Measurements from ENCODE around the gene SEMA4D.
"Not testable (repeated sequence)": the region's sequence is repeated elsewhere in the genome, so short reads cannot be mapped to it uniquely, and the experiment has no call there.

Gene SEMA4D

GRCh38 chr9:89382026-89382986, 115.6 kb downstream of the SEMA4D start:
- no peak for DNase-seq

GRCh38 chr9:89381308-89381609, 116.7 kb downstream of the SEMA4D start:
- DNase-seq: no peak

DNA sequence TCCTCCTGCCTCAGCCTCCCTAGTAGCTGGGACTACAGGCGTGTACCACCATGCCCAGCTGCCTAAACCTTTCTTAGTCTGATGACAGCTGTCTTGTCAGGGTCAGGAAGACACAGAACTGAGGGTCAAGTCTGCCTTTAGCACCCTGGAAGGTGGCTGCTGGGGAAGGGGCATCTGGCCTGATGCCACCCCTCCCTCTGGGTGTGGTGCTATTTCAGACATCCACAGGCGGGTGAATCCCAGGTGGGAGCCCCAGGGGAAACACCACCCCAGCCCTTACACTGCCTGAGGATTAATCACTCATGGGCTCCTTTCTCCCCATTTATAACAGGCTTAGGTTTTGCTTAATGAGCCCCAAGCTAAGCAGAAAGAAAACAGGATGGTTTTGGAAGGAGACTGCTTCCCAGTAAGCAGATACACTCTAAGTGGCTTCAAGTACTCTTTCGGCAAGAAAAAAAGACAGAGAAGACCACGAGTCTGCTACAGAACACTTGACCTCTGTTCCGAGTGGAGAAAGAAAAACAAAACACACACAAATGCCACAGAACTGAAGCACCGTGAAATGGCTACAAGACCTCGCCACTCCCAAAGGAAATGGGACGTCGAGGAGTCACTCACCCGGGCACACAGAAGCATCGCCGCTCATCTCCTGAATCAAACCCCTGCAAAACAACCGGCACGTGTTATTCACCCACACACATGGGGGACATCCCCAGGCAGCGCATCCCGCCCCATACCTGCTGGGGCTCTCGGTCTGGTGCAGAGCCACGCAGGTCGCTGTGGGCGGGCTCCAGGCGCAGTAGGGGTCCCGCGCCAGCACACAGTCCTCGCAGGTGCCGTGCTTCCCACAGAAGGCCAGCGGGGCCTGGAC, 117.2 kb downstream of the SEMA4D start:
- DNase-seq: no peak

DNA sequence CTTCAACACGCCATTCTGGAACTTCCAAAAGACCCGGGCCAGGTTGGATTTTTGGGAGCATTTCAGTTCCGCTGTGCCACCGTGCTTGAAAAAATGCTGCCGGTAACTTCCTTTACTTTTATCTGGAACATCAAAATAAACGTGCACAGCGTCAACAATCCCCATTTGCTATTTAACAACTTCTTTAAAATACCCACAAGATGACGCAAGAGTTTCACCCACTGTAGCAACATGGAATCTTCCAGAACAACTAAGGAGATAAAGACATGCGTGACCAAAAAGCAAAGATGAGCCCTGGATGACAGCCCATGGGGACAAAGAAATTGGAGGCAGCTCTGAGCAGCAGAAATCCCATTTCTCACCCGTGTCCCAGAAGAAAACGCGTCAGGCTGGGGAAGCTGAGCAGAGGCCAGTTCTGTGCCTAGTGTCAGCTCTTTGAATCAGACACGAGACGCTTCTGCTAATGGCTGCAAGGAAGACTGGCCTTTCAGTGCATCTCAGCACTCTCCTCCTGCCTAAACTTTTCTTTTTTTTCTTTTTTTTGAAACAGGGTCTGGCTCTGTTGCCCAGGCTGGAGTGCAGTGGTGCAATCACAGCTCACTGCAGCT, 118.3 kb downstream of the SEMA4D start:
- no peak for DNase-seq

DNA sequence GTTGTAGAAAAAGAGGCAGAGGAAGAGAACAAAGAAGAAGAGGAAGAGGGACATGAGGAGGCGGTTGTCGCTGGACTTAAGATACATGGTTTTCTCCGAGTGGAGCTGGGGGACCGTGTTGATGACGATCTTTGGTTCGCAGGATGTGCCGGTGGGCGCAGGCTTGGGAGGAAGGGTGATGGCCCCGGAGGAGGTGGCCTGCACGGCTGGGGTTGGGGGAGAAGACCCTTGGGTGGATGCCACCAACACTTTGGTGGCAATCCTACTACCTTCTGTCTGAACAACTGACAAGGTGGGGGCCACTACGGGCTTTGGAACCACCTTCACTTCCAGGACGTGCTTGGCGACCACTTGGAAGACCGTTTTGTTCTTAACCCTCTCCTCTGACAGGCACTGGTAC, 118.9 kb downstream of the SEMA4D start:
- no peak for DNase-seq

- no peak for DNase-seq
Measured at GRCh38 chr9:89378541-89378940, 119.4 kb downstream of the SEMA4D start.

GRCh38 chr9:89377411-89377810, 120.5 kb downstream of the SEMA4D start:
- DNase-seq: no peak

DNA sequence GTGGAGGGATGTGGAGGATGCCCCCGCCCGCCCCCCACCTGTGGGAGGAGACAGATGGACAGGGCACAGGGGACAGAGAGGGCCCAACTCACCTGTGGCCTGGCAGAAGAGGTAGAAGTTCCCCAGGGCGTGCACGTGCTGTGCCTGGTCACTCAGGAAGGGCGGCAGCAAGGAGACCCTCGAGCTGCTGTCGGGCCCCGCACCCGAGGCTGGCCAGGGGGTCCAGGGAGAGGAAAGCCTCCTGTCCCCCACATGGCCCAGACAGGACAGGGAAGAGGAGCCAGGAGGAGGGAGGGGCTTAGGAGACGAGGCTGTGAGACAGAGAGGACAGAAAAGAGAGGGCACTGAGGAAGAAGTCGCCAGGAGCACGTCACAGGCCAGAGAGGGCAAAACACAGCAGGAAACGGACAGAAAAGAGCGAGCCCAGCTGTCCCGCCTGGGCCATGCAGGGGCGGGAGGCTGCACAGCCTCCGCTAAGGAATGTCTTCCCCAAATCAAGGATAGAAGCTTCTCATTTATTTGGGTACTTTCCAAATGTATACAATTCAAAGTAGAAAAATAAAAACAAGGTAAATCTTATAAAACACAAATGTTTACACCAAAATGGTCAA, 121.1 kb downstream of the SEMA4D start:
- DNase-seq: no peak

- no peak for DNase-seq
Measured at GRCh38 chr9:89376286-89376685, 121.6 kb downstream of the SEMA4D start.

- no peak for DNase-seq
Measured at GRCh38 chr9:89375191-89375760, 122.6 kb downstream of the SEMA4D start.

GRCh38 chr9:89374176-89374575, 123.7 kb downstream of the SEMA4D start:
- DNase-seq: no peak

DNA sequence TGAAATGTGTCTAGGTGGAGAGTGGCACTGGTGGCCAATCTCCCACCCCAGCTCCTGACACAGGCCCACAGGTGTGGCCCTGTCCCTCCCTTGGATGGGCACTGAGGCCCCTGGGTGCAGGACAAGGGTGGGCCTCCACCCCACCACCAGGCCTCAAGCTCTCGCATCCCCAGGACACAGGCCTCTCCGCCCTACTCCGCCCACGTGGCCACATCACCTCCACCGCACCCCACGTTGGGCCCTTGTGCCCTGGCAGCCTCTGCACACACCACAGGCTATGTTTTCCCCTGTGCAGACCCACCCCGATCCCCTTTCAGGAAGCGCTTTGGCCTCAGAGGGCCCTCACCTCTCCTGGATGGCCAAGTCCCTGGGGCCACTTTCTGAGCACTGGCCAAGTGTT, 124.9 kb downstream of the SEMA4D start:
- no peak for DNase-seq

DNA sequence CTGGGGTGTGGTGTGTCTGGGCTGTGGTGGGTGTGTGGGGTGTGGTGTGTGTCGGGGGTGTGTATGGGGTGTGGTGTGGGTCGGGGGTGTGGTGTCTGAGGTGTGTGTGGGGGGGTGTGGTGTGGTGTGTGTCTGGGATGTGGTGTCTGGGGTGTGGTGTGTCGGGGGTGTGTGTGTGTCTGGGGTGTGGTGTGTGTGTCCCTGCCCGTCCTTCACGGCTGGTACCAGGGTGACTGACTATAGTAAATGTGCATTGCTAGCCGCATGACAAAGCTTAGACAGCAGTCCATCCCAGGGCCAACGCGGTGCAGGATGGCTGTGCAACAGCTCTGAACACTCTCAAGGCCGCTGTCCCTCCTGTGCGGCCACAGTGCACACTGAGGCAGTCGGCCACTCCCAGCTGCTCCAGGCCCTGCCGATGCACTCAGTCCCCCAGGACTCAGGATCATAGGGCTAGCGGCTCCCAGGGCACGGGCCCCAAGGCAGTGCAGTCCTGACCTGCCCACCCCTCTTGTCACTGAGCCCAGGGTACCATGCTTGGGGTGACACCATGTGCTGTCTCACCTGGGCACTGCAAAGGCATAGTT, 125.6 kb downstream of the SEMA4D start:
- no peak for DNase-seq

DNA sequence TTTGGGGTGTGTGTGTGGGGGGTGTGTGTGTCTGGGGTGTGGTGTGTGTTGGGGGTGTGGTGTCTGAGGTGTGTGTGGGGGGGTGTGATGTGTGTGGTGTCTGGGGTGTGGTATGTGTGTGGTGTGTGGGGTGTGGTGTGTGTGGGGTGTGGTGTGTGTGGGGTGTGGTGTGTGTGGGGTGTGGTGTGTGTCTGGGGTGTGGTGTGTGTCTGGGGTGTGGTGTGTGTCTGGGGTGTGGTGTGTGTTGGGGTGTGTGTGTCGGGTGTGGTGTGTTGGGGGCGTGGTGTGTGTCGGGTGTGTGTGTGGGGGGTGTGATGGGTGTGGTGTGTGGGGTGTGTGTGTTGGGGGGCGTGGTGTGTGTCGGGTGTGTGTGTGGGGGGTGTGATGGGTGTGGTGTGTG, 126.1 kb downstream of the SEMA4D start:
- not testable (repeated sequence) for DNase-seq

DNA sequence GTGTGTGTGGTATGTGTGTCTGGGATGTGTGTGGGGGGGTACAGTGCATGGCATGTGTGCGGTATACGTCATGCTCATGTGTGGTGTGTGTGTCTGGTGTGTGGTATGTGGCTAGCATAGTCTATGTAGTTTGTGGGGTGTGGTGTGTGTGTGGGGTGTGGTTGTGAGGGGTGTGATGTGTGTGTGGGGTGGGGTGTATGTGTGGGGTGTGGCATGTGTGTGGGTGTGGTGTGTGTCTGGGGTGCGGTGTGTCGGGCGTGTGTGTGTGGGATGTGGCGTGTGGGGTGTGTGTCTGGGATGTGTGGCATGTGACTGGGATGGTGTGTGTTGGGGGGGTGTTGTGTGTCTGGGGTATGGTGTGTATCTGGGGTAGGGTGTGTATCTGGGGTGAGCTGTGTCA, 127.3 kb downstream of the SEMA4D start:
- DNase-seq: no peak

GRCh38 chr9:89368978-89369377, 128.9 kb downstream of the SEMA4D start:
- no peak for DNase-seq

DNA sequence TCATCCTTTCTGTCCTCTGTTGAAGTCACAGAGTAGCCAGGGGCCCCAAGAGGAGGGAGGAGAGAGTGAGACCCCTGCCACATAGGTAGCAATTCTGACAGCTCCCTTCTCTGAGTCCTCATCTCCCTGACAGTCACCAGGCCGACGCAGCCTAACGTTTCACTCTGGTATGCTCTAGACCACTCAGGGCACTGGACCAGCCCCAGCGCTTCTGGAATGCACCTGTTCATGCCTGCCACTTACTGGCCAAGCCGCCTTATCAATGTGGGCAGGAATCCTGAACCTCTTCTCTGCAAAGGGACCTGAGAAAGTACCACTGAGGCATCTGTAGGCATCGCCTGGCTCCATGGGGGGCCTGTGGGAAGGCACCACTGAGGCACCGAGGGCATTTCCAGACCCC, 129.4 kb downstream of the SEMA4D start:
- DNase-seq: no peak

- DNase-seq: no peak
Measured at GRCh38 chr9:89367726-89368437, 130.0 kb downstream of the SEMA4D start.

DNA sequence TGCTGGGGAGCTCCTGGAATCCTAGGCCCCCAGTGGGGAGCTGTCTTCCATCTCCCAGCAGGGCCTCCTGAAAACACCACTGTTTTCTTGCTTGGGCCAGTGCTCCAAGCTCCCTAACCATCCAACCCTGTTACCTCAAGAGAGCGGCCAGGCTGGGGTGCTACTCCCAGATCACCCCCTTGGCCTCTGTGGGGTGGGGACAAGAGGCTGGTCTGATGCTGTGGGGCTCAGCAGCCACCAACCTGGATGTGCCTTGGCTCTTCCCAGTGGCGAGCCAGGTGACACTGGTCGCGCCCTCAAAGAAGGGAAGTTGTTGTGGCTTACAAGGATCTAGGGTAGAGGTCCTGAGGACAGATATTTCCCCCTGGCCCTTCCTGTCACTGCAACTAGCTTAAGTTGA, 130.6 kb downstream of the SEMA4D start:
- no peak for DNase-seq

DNA sequence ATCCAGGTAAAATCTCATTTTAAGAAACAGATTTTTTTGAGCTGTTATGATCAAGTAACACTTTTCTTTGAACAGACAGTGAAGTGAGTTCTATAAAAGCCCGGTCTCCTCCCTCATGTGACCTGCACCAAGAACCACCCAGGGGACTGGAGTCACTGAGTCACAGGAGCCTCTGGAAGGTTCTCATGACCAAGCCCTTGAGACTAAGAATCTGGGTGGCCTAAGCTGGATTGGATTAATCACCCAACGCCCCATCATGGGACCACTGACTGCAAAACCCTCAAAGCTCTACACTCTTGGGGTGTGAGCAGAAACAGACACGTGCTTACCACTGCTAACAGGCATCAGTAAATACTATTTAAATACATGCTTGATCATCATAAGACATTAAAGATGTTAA, 131.2 kb downstream of the SEMA4D start:
- no peak for DNase-seq

DNA sequence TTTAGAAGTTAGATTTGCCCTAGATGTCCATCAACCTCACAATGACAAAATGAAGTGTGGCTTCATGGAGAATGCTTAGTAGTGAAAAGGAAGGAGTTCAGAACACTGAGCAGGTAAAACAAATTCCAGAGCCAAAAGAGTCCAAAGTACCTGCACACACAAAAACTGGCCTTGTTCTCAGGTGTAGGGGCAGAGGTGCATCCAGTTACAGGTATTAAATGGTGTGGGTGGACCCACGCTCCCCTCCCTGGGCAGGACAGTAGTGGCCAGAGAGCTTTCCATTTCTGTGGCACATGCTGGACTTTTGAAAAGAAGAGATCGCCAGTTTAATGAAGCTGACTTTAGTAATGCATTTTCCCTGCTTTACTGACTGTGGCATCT, 132.4 kb downstream of the SEMA4D start:
- DNase-seq: no peak
